ENCODE results near the gene NADSYN1. TPM values are rescaled to one million over a fixed set of nuclear protein-coding genes. Genes with fewer than 3 reads are reported as not detected.
A peak's percentile ranks its signal among the peaks of the same experiment; 100 is the strongest.

Gene NADSYN1
- total and polyA plus RNA-seq, 8 donors = 28.0 to 320 (median 65.2) TPM

DNA sequence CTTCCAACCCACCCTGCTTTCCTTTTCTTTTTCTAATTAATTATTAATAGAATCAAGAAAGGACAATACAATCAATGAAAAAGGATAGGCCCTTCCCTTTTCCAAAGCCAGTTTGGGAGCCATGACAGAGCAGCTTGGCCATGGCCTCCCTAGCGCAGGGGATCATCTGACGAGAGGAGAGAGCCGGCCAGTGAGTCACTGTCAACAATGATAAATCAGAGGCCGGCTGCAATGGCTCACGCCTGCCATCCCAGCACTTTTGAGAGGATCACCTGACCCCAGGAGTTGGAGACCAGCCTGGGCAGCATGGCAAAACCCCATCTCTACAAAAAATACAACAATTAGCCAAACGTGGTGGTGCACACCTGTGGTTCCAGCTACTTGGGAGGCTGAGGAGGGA, 46.5 kb downstream of the NADSYN1 start:
- Histone ChIP-seq H3K36me3 (peaks cover 55 to 97% (median 95%) of the 10 kb centered on the region in 4 donors), H3K9me3 (no peaks in the 10 kb centered on the region), H3K4me1 (peaks cover 0 to 4% (median 0%) of the 10 kb centered on the region in 4 donors), H3K4me3 (no peak overlapping the region), H3K27me3 (no peaks in the 10 kb centered on the region), H3K27ac (no peak overlapping the region)
- peak in 1 of 2 donors; percentile 22 for DNase-seq
- TF ChIP-seq POLR2AphosphoS5 (IDR thresholded peaks at IDR 0.05) = no peak
- TF ChIP-seq, protein P1, sequence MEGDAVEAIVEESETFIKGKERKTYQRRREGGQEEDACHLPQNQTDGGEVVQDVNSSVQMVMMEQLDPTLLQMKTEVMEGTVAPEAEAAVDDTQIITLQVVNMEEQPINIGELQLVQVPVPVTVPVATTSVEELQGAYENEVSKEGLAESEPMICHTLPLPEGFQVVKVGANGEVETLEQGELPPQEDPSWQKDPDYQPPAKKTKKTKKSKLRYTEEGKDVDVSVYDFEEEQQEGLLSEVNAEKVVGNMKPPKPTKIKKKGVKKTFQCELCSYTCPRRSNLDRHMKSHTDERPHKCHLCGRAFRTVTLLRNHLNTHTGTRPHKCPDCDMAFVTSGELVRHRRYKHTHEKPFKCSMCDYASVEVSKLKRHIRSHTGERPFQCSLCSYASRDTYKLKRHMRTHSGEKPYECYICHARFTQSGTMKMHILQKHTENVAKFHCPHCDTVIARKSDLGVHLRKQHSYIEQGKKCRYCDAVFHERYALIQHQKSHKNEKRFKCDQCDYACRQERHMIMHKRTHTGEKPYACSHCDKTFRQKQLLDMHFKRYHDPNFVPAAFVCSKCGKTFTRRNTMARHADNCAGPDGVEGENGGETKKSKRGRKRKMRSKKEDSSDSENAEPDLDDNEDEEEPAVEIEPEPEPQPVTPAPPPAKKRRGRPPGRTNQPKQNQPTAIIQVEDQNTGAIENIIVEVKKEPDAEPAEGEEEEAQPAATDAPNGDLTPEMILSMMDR (IDR thresholded peaks at IDR 0.05) = no peak
- no peak for TF ChIP-seq EP300 (IDR thresholded peaks at IDR 0.05)
- TF ChIP-seq POLR2A (IDR thresholded peaks at IDR 0.05) = no peak
- 87 to 93% (median 89%) methylated on average over 6 of the region's 6 CpGs for WGBS, 5 donors
- intact Hi-C loops (cut with DNase I; ENCODE audit: low total_unique reads) = no loop called here

DNA sequence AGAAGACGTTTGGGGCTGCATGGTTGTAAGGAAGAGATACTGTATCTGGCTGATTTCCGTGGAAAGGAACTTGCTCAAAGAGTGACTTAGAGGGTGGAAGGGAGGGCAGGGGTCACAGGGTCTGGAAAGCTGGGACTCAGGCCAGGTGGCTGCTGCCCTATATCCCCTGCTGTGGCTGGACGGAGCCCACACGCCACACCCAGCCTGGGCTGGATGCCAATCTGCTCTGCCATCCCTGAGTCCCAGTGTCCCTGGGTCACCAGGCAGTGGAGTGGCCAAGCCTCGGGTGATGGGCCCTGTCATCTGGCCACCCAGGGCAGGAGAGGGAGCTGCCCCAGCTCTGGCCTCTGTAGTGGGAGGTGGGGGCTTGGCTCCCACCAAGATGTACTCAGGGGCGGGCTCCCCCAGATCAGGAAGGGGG, 47.6 kb downstream of the NADSYN1 start:
- WGBS, 5 donors = 36 to 62% (median 43%) methylated on average over 4 to 6 of the region's 6 CpGs
- peak; percentile 20 to 30 for DNase-seq
- Histone ChIP-seq H3K27ac (no peak overlapping the region), H3K9me3 (no peaks in the 10 kb centered on the region), H3K27me3 (no peaks in the 10 kb centered on the region), H3K36me3 (peaks cover 51 to 96% (median 91%) of the 10 kb centered on the region in 4 donors), H3K4me1 (peaks cover 0 to 4% (median 0%) of the 10 kb centered on the region in 4 donors), H3K4me3 (no peak overlapping the region)
- intact Hi-C loops (cut with DNase I; ENCODE audit: low total_unique reads) = no loop called here
- TF ChIP-seq EP300 (IDR thresholded peaks at IDR 0.05) (no peak), POLR2A (IDR thresholded peaks at IDR 0.05) (no peak), POLR2AphosphoS5 (IDR thresholded peaks at IDR 0.05) (no peak)
- TF ChIP-seq, protein P1 (IDR thresholded peaks at IDR 0.05) = no peak

DNA sequence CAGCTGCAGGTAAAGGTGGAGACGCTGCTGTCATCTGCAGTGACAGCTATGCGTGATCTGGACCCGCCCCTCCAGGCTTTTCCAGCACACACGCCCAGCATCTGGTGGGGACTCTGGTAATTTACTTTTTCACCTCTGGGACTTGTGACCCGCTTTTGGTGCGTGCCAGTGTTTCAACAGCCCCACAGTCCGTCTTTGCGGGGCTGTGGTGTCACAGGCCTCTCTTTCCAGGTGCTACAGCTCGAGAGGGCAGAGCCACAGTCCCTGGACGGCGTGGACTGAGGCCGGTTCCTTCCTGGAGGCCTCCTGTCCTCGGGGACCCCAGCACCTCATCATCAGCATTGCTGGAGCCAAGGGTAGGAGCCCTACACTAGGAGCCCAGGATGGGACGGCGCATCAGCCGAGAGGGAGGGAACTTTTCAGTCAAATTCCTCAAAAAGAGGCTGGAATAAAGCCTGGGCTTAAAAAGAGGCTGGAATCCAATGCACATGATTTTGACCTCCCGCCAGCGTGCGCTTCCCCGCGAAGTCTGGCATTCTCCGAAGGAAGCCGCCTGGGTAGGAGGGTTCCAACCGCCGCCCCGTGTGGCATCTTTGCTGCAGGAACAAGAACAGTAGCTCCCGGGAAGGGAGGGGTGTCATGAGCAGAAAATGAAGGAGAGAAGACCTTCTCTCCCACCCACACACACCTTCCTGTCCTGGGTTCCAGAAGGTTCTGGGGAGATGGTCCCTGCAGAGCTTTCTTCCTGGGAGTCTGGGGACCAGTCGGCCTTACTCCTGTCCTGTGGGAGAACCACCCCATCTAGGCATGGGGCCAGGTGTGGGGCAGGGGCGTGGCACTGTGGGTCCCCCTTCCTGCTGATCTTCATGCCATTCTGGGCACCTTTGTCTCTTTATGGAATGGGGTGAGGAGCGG, 48.3 kb downstream of the NADSYN1 start:
- TF ChIP-seq POLR2AphosphoS5 (IDR thresholded peaks at IDR 0.05) (no peak), POLR2A (IDR thresholded peaks at IDR 0.05) (no peak), EP300 (IDR thresholded peaks at IDR 0.05) (no peak)
- TF ChIP-seq, protein P1 (IDR thresholded peaks at IDR 0.05) = no peak
- Histone ChIP-seq H3K4me3 (no peak overlapping the region), H3K27me3 (no peaks in the 10 kb centered on the region), H3K27ac (no peak overlapping the region), H3K36me3 (peaks cover 44 to 96% (median 91%) of the 10 kb centered on the region in 4 donors), H3K9me3 (no peaks in the 10 kb centered on the region), H3K4me1 (peaks cover 0 to 4% (median 0%) of the 10 kb centered on the region in 4 donors)
- 92 to 94% (median 93%) methylated on average over 30 of the region's 30 CpGs for WGBS, 5 donors
- intact Hi-C loops (cut with DNase I; ENCODE audit: low total_unique reads) = no loop called here
- peak in 1 of 2 donors; percentile 21 for DNase-seq

DNA sequence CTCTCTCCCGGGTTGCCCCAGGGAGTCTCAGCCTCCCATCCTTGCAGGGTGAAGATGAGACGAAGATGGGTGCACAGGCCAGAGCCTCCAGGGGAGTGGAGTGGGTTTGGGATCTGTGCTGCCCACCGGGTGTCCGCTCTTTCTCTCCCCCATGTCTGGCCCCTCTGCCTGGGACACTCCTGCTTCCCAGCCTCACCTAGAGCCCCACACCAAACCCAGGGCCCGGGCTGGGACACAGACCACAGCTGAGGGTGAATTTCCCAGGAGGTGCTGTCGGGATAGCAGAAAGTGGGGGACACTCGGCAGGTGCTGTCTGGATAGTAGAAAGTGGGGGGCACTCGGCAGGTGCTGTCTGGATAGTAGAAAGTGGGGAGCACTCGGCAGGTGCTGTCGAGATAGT, 49.0 kb downstream of the NADSYN1 start:
- no peak for DNase-seq
- Histone ChIP-seq H3K4me3 (no peak overlapping the region), H3K27me3 (no peaks in the 10 kb centered on the region), H3K4me1 (peaks cover 0 to 4% (median 0%) of the 10 kb centered on the region in 4 donors), H3K9me3 (peaks cover 0 to 3% (median 0%) of the 10 kb centered on the region in 4 donors), H3K27ac (no peak overlapping the region), H3K36me3 (peaks cover 37 to 96% (median 91%) of the 10 kb centered on the region in 4 donors)
- TF ChIP-seq POLR2AphosphoS5 (IDR thresholded peaks at IDR 0.05) = no peak
- no peak for TF ChIP-seq EP300 (IDR thresholded peaks at IDR 0.05)
- no peak for TF ChIP-seq POLR2A (IDR thresholded peaks at IDR 0.05)
- TF ChIP-seq, protein P1 (IDR thresholded peaks at IDR 0.05) = no peak
- WGBS, 5 donors = 93 to 99% (median 96%) methylated on average over 10 of the region's 10 CpGs
- intact Hi-C loops (cut with DNase I; ENCODE audit: low total_unique reads) = no loop called here

Measured in stomach (tissue), 9 donors.